NB4 (cell line): ENCODE measurements around the gene UQCC5.

Experiments
- DNase-seq: peaks from one replicate; pipeline ENCODE4 v3.0.0; 2010; ENCODE audit warnings: low read depth
- H3K4me3 ChIP-seq: one replicate; pipeline ENCODE4 v1.5.1; 2011; ENCODE audit warnings: mild to moderate bottlenecking, low read depth, low read length, moderate library complexity
- CTCF ChIP-seq: IDR thresholded peaks from one replicate; pipeline ENCODE4 v1.5.1; 2012; ENCODE audit warnings: low read depth, low read length
- MAX ChIP-seq: IDR thresholded peaks from 2 replicates; pipeline ENCODE4 v1.6.1; 2011; ENCODE audit warnings: low read depth, low read length
- MYC ChIP-seq: IDR thresholded peaks from 2 replicates; pipeline ENCODE4 v1.6.1; 2011; ENCODE audit warnings: low read depth, low read length
- POLR2A ChIP-seq: IDR thresholded peaks from 2 replicates; pipeline ENCODE4 v1.6.1; 2011; ENCODE audit warnings: mild to moderate bottlenecking; ENCODE audit not compliant: insufficient read length; ENCODE audit errors: extremely low read depth

UQCC5 gene

GRCh38 chr3:52516509-52517195 lies 19.8 kb upstream of the UQCC5 start:
- DNase-seq = no peak
- TF ChIP-seq MYC (no peak), CTCF (no peak), POLR2A (no peak), MAX (no peak)
- H3K4me3 ChIP-seq = no peak overlapping the region

GRCh38 chr3:52517796-52518722 lies 18.3 kb upstream of the UQCC5 start:
- TF ChIP-seq MAX = no peak
- TF ChIP-seq POLR2A = no peak
- no peak for TF ChIP-seq MYC
- TF ChIP-seq CTCF = no peak
- DNase-seq = no peak
- H3K4me3 ChIP-seq = no peak overlapping the region

- no peak overlapping the region for H3K4me3 ChIP-seq
- DNase-seq = no peak
- TF ChIP-seq MYC (no peak), CTCF (no peak), MAX (no peak), POLR2A (no peak)
These were observed 17.5 kb upstream of the UQCC5 start for GRCh38 chr3:52518723-52519444.

GRCh38 chr3:52519445-52520140 lies 16.8 kb upstream of the UQCC5 start:
- no peak overlapping the region for H3K4me3 ChIP-seq
- no peak for DNase-seq
- no peak for TF ChIP-seq MAX
- TF ChIP-seq MYC = no peak
- no peak for TF ChIP-seq POLR2A
- no peak for TF ChIP-seq CTCF

GRCh38 chr3:52520141-52520667 lies 16.2 kb upstream of the UQCC5 start:
- no peak for DNase-seq
- H3K4me3 ChIP-seq = no peak overlapping the region
- no peak for TF ChIP-seq CTCF
- TF ChIP-seq POLR2A = no peak
- no peak for TF ChIP-seq MYC
- no peak for TF ChIP-seq MAX
